GM18502 (cell line): Measurements from ENCODE around the gene CYRIA.

Source experiments
- ATAC-seq: cut with Tn5 transposase; IDR thresholded peaks from one replicate; pipeline ENCODE4 v1.9.1; 2021; ENCODE audit warnings: mild to moderate bottlenecking; ENCODE audit not compliant: unreplicated experiment, poor library complexity

The CYRIA gene

DNA sequence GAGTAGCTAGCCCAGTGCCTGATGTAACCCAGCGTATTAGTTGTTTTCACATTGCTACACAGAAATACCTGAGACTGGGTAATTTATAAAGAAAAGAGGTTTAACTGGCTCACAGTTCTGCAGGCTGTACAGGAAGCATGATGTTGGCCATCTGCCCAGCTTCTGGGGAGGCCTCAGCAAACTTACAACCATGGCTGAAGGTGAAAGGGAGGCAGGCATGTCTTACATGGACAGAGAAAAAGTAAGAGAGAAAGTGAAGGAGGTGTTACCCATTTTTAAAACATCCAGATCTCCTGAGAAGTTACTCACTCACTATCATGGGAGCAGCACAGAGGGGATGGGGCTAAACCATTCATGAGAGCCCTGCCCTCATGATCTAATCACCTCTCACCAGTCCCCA lies 6.1 kb upstream of the CYRIA start:
- no peak for ATAC-seq

DNA sequence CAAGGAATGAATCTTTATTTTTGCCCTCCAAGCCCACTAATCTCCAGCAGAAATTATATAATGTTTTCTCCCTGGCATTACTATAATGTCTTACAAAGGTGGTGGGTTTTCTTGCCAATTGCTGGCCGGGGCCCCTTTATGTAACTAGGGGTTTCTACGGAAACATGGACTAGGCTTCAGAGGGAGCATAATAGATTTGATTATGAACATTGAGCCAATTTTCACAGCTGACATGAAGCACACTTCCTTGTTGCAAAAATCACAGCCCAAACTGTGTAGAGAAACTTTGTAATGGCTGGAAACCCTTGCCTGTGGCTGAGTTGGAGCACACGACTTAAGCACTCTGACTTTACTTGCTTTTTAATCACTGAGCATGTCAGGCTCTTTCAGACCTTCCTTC lies 3.8 kb upstream of the CYRIA start:
- no peak for ATAC-seq

DNA sequence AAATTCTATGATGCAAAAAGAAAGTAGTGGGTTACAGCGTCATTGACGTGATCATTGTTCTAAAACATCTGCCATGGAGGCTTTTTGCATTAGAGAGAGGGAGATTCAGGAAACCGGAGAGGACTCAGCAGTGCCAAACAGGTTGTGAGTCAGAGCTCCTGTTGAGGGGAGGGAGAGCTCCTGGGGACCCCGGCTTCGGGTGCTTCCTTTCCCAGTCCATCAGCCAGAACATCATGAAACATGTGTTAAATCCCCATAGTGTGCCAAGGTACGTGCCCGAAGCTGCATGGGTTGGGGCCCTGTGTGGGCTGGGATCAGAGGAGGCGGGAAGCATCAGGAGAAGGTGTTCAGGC lies 791 bp upstream of the CYRIA start:
- ATAC-seq: no peak

DNA sequence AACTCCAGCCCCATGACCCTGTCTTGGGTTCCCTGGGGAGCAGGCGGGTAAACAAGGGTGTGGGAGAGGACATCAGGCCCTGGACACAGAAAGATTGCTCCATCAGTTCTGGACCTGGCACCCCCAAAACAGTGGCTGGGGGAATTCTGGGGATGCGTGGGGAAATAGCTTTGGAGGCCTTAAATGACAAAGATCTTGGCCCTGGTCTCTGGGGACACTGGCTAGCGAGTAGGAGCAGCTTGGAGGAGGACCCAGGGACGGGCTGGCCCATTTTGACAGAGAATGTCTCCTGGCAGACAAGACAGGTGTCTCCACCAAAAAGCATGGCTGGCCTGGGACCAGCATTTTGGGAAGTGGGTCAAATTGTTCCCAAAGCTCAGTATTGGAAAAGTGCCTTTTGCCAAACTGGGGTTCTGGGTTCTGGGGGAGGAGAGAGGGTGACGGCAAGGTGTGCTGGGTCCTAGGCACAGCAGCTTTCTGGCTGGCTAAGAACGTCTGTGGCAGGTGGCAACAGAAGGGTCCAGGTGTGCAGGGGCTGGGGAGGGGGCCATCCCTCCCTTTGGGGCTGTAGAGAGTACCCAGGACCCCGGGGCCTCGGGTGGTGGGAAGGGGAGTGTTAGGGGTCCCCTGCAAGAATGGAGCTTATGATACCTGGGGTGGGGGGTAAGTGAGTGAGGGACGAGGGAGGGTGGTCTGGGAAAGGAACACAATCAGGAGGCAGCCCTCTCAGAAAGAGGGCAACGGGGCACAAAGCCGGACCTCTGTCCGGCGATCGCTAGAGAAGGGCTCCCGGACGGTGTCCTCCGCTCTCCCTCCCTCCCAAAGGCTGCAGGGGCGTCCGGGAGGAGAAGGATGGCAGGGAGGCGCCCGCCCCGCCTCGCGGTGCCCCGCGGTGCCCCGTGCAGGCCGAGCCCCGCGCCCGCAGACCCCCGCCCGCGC lies 556 bp downstream of the CYRIA start:
- peak; percentile 13 for ATAC-seq

DNA sequence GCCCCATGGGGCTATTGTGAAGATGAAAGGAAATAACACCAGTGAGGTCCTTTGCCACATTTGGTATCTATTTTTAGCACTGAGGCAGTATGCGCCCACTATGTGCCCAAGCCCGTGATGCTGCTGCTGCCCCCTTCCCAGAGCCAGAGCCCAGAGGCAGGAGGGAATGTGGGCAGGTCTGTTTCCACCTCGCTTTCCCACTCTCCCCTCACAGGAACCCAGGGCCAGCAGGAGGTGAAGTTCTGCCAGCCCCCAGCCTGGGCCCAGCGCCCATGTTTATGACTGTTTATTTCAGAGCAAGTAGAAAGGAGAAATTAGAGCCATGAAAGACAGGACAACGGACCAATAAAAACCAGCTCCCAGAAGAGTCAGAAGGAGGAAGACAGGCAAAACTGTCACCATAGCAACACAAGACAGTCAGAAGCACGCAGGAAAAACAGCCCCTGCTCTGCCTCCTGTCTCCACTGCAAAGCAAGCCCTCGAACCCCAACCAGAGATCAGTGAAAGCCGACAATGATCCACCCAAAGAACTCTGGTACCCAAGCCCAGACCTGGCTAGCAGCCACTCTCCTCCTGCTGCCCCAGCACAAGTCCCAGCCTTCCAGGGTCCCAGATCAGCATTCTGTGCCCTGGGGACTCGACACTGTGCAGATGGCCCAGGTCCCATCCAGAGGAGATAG lies 1.4 kb downstream of the CYRIA start:
- ATAC-seq: no peak

DNA sequence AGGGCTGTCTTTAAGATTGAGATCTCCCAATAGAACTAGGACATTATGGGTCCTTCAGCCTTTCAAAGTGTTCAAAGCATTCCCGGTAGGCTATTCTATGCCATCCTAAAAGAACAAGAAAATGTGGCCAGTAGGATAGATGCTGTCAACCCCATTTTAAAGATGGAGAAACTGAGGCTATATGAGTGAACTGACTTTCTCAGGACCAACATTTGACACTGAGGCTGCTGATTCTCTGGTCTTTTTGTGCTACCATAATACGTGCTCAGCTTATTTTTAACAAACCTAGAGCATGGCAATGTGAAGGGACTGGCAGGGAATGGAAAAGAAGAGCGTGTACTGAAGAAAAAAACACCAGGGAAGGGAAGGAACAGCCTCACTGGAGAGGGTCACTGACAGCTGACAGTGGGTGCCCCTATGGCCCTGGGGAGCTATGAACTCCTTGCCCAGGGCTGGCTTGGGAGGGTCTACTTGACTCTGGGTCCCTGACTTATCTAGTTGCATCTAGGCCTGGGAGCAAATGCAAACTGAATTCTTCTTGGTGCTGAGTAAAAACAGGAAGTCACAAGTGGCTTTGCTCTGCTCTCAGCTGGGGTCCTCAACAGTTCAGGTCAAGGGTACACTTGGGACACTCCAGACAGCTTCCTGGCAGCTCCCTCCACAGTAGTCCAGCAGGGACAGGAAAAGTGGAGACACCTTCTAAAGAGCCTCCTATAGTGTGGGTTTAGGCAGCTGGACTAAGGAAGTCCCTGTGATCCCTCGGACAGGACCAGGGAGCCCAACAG lies 2.3 kb downstream of the CYRIA start:
- no peak for ATAC-seq

DNA sequence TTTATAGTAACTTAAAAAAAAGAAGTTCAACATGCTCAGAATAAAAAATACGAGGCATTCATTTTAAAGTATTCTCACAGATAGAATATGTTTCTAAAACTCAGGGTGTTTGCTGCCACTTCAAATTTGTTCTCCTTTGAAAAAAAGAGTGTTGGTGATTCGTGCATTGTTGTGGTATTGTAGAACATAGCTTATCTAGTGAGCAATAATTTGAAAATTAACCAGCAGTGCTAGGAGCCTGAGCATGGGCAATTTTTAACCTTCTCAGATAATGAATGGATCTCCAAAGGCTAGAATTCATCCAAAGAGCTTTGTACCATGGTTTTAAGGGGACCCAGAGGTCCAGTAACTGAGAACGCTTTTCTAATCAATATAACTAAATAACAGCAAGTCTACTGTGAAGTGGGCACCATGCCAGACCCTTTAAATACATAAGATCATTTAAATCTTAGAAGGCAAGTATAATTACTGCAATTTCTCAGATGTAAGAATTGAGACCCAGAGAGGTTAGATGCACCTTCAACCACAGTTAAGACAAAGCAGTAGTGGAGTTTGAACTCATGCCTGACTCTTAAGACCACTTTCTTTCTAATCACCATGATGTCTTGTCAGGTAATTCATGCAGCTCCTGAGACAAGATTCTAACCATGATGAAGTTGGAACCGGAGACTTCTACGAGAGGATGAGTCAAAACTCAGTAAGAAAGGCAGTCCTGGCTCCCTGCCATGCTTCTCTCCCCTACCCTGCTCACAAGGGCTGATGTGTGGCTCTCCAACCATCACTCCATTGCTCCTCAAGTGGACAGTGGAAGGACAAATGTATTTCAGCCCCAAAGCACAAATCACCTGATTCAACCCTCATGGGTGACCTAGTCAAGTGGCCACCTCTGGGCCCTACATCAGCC lies 3.4 kb downstream of the CYRIA start:
- no peak for ATAC-seq

DNA sequence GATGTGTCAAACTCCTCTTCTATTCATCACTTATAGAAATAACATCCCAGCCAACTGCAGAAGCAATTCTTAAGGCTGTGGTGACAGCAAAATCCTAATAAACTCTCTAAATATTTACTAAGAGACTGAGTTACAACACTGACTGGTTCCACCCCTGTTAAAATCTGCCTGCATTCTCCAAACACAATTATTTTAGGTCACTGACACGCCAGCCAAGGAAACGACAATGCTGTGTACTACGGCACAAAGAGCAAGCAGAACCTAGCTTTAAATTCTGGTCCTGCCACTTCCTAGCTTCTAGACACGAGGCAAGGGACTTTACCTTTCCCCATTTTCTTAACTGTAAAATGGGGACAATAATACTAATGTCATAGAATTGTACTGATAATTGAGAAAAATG lies 4.1 kb downstream of the CYRIA start:
- no peak for ATAC-seq

DNA sequence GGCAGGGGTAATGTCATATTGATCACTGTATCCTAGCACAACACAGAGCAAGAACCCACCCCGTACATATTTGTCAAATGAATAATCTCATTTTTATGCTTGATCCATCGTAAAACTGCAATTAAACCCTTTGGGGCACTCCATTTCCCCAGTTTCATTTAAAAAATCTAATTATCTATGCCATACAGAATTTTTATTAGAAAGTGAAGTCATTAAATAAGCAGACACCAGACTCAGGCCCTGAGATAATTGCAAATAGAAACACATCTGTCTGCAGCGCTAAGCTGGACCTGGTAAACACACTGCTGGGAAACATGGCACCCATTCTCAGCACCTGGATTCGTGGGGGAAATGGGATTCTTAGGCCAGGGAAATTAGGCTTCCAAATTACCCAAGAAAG lies 5.1 kb downstream of the CYRIA start:
- no peak for ATAC-seq

DNA sequence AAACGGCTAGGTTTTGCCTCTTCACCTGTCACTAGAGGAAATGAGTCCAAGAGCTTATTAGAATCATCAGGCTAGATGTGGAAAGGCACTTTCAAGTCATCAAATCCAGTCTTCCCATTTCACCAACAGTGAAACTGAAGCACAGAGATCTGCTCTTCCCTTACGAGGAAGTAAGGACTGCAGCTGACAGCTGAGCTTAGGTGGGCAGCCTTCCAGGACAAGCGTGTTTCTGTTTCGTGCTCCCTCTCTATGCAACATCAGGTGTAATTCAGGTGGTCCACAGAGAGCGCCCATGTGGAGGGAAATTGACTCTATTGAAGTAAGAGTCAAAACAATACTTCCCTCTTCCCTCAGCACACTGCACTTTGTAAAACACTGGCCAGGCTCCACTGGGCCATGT lies 5.5 kb downstream of the CYRIA start:
- ATAC-seq: no peak

DNA sequence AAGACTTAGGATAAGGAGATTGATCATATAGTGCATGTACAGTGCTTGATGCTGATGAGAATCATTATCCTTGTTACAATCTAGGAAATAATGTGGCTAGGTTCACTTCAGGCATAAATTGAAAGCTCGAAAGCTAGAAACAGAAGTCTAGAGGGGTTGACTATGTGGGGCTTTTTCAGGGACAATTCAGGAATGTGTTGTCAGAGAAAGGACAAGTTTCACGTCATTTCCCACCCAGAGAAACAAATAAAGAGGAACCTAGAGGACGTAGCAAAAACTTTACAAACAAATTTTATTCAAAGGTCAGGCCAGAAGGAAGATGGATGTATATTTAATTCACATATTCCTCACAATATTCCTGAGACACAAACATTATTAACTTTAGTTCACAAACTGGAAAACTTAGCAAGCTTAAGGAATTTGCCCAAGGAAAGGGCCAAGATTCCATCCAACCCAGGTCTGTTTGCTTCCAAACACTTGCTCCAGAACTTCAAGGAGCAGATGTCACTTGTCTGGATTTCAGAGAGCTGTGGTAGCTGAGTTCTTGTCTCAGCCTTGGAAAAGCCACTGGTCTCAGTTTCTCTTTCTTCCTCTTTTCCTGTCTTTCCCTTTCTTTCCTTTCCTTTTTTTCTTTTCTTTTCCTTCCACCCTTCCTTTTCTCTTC lies 7.4 kb downstream of the CYRIA start:
- no peak for ATAC-seq

DNA sequence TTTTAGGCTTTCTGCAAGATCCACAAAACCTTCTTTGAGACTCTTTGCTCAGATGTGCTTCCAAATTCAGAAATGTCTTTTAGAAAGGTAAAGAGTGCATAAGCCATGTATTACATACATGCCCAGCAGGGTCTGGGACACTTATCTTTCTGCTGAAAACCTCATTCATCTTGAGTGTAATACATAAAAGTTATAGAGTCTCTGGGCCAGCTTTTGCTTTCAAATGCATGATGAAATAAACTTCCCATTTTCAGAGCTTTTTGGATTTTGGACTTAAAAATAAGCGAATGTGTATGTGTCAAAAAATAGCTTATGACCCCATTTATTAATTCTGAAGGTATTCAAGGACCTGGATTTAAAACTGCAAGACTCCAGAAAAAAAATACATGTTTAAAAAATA lies 8.0 kb downstream of the CYRIA start:
- ATAC-seq: no peak

DNA sequence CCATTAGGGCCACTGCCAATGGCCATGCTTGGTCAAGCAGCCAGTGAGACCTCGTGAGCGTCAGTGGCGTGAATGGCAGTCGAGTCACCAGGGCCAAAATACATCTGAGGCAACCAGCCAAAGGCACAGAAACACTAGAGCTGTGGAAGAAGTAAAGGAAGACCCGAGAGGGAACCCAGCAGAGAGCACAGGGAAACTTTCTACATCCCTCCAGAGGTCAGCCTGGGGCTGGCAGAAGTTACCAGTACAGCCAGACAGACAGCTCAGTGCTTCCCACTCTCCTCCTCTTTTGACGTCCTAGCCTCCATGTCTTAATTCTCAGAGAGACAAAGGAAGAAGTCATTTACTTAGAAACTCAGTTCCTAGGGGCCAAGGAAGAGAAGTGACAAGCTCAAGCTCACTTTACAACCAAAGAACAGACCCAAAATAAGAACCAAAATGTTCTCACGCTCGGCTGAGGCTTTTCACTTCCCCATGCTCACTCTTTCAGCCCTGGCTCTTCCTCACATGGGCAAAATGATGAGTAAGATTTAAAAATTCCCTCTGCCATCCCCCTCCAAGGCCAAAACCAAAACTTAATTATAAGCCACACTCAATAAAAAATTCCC lies 8.7 kb downstream of the CYRIA start:
- peak; percentile 85 for ATAC-seq

DNA sequence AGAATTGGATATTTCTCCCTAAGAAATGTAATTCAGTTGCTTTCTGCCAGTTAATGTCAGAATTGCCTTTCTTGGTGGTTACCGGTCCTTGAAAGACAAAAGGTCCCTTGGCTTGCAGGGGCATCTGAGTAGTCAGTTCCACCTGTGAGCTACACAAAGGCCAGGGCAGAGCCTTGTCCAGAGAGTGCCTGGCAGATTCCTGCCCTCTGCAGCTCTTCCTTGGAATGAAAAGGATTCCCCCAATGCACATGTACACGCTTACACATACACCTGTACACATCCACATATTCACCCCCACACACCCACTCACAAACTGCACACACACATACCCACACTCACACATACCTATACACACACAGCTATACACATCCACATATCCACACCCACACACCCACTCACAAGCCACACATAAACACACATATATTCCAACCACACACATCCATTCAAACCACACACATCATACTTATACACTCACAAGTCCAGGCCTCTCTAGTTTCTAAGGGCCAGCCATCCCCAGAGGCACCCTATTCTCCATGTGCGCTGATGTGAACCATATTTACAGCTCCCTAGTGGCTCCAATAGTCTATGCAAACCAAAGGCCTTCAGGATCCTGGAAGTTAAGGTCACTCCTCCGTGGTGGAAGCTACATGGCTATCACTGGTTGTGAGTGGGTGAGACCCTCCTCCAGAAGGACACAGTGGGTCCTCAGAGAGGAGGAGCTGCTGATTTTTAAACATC lies 9.6 kb downstream of the CYRIA start:
- ATAC-seq: no peak

DNA sequence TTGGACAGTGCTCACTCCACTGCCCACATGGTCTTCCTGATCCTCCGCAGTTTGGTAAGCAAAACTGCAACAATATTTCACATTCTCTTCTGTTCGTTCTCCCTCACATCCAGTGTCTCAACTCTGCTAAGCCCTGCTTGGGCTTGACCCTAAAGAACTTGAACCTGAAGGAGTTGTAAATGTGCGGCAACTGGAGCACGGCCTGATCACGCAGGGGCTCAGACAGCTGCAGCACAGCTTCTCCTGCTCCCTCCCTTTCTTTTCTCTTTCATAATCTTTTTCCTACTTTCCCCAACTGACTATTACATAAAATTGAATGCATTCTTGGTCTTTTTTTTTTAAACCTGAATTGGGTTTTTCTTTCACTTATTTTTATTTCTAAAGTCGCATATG lies 10.2 kb downstream of the CYRIA start:
- no peak for ATAC-seq

DNA sequence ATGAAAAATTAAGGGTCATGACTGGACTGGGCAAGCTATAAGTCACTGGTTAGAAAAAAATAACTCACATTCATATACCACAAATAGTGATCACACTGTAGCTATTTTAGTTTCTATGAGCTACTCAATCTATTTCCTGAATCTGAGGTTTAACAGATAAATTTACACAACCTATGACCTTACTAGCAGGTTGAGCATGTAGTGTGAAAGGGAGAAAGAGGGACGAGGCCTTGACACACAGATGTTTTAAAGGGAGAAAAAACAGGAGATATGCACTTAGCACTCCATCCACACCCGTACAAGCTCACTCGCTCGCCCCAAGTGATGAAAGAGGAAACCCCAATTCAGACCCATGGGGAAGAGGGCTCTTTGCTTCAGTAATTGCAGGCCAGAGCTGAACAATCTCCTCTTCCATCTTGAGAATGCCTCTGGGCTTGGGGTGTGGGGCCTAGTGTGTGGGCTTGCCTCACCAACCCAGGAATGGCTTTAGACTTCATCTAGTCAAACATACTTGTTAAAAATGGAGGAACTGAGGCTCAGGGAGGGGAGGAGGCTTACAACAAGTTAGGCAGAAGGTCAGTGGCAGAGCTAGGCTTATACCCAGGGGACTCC lies 10.7 kb downstream of the CYRIA start:
- peak; percentile 21 for ATAC-seq

DNA sequence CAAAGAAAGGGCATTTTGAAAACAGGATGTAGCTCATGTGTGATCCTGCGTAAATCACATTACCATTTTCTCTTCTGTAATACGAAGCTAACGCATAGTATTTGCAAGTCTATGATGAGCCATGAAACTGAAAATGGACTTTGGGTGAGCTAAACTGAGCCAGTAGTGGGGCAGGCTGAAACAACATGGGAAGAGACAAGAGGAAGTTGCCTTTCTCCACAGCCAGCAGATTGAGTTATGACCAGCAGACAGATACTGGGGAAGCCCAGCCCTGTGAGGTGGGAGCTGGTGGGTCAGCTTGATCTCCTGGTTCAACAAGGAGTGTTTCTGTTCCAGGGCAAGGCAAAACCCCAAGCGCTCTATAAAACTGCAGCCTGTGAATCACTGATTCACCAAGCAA lies 11.8 kb downstream of the CYRIA start:
- ATAC-seq: peak; percentile 46

DNA sequence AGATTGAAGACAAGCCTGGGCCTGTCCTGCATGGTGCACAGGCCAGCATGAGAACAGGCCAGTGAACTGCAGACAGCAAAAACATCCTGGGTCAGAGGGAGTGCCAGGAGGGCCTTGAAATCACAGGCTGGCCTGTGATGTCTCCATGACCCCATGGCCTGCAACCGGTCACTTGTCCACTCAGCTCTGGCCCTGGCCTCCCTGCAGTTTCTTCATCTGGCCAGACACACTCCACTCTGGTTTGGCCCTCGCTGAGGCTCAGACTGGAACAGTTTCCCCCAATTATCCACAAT lies 12.6 kb downstream of the CYRIA start:
- ATAC-seq: no peak
